ENCODE results near the gene ITPRIPL2.

DNA sequence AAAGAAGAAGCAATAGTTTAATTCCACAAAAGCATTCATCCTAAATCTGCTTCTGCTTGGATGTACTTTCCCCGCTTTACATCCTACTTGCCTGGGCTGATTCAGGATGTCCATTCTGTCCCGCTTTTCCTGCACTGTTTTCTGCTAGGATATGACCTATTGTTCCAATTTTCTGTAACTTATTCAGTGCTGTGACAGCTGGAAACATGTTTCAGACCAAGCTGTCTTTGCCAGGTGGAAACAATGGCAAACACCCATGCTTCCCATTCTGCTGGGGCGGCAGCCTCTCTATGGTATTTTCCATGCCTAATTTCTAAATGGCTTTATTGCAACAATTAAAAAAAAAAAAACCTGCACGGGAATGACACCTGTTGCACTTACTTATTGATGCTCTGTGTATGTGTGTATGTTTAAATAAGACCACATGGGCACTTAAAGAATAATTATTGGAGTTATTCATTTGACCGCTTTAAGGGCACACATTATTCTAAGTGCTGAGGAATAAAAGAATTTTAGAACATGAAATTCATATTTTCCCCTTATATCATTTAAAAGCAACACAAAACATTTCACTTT lies 25.3 kb upstream of the ITPRIPL2 start:
- TF ChIP-seq POLR2A (IDR thresholded peaks at IDR 0.05; ENCODE audit: low read depth, low read length) (no peak), RFX5 (IDR thresholded peaks at IDR 0.05; ENCODE audit: low read depth, low read length) (no peak), FOS (IDR thresholded peaks at IDR 0.05; ENCODE audit: low read depth, low read length) (no peak), MXI1 (IDR thresholded peaks at IDR 0.05; ENCODE audit: borderline replicate concordance, low read depth, low read length) (no peak), CEBPB (IDR thresholded peaks at IDR 0.05; ENCODE audit: low read depth, low read length) (no peak), MAFK (IDR thresholded peaks at IDR 0.05; ENCODE audit: low read depth, low read length) (no peak)
- TF ChIP-seq, protein P1, sequence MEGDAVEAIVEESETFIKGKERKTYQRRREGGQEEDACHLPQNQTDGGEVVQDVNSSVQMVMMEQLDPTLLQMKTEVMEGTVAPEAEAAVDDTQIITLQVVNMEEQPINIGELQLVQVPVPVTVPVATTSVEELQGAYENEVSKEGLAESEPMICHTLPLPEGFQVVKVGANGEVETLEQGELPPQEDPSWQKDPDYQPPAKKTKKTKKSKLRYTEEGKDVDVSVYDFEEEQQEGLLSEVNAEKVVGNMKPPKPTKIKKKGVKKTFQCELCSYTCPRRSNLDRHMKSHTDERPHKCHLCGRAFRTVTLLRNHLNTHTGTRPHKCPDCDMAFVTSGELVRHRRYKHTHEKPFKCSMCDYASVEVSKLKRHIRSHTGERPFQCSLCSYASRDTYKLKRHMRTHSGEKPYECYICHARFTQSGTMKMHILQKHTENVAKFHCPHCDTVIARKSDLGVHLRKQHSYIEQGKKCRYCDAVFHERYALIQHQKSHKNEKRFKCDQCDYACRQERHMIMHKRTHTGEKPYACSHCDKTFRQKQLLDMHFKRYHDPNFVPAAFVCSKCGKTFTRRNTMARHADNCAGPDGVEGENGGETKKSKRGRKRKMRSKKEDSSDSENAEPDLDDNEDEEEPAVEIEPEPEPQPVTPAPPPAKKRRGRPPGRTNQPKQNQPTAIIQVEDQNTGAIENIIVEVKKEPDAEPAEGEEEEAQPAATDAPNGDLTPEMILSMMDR (conservative IDR thresholded peaks at IDR 0.05; ENCODE audit: low read depth, low read length): no peak
